Anterior cingulate cortex (tissue), 58 donors: Measurements from ENCODE around the gene GRM5.
A peak's percentile ranks its signal among the peaks of the same experiment; 100 is the strongest.

Experiments
- DNase-seq, 58 donors: peaks; one replicate each; lab custom pipeline; 2025; lab: John Stamatoyannopoulos, UW

GRM5 gene

DNA sequence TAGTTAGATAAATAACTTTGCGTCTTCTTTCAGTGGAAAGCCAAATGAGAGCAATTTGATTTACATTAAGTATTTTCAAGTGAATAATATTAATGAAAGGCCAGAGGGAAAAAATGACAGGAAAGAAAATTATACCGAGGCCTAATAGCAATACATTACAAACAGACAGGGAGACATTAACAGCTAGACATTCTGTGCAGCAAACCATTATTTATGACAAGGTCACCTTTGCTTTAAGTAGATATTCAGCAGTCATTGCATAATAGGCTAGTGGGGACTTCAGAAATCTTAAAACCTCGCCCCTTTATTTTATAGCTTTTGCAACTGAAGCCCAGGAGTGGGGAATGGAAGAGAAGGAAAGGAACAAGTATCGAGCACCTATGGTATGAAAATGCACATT is 321.6 kb downstream of the GRM5 start:
- DNase-seq = no peak

DNA sequence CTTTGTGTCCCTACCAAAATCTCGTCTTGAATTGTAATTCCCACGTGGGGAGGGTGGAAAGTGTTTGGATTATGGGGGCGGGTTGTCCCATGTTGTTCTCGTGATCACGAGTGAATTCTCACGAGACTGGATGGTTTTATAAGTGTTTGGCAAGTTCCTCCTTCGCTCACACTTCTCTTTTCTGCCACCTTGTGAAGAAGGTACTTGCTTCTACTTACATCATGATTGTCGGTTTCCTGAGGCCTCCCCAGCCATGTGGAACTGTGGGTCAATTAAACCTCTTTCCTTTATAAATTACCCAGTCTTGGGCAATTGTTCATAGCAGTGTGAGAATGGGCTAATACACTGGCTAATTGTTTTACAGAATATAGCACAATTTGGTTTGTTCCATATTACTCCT is 326.3 kb downstream of the GRM5 start:
- no peak for DNase-seq

DNA sequence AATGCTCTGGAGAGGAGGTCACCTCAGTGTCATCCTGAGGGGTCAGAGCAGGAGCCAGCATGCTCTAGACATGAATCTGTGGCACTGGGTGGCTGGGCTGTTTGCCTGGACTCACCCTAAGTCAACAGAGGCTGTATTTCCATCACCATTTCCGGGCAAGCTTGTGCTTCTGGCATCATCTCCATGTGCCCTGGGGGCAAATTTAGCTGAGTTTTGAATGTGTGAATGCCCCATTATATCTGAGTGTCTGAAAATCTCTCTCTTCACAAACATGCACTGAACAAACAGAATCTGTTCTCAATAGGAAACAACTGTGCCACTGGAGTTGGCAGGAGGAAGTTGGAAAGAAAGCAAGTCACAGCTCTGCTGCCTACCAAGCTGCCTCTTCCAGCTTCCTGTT is 356.2 kb downstream of the GRM5 start:
- peak in 52 of 58 donors; percentile 7 to 90 (median 52) for DNase-seq

GRCh38 chr11:88704485-88704884 is 361.3 kb downstream of the GRM5 start:
- DNase-seq = no peak

DNA sequence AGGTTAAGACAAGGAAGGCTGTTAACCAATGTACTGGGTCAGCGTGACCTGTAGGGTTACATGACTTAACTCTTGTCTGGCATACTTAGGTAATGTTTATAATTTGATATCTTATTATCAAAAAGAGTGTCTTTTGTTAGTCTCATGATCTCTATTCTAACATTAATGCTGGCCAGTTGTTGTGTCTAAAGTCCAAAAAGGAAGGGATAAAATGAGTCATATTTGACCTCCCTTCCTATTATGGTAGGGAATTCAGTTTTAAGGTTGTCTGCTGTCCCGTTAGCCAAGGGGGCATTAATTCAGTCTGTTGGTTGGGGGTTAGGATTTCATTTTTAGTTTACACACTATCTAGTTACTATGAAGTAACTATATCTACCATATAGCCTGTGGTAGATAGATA is 364.0 kb downstream of the GRM5 start:
- no peak for DNase-seq

DNA sequence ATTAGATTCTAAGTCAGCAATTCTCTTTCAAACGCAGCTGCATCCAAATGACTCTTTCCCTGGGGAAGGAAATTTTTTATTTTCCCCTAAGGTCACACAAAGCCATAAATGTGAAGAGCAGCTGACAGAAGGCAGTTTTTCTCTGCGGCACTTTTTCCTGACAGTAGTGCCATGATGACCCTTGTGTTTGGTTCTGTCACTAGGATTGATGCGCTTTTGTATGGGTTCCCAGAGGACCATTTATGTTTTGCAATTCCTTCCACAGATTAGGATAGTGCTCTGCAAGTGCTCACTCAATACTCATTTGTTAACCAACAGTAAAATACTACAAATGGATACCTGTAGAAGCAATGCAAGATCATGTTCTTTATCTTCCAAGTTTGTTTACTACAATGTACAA is 368.6 kb downstream of the GRM5 start:
- DNase-seq = no peak

GRCh38 chr11:88695689-88696414 is 369.9 kb downstream of the GRM5 start:
- peak in 3 of 58 donors; percentile 1 to 2 (median 2) for DNase-seq

GRCh38 chr11:88692306-88693086 is 373.3 kb downstream of the GRM5 start:
- DNase-seq = no peak

DNA sequence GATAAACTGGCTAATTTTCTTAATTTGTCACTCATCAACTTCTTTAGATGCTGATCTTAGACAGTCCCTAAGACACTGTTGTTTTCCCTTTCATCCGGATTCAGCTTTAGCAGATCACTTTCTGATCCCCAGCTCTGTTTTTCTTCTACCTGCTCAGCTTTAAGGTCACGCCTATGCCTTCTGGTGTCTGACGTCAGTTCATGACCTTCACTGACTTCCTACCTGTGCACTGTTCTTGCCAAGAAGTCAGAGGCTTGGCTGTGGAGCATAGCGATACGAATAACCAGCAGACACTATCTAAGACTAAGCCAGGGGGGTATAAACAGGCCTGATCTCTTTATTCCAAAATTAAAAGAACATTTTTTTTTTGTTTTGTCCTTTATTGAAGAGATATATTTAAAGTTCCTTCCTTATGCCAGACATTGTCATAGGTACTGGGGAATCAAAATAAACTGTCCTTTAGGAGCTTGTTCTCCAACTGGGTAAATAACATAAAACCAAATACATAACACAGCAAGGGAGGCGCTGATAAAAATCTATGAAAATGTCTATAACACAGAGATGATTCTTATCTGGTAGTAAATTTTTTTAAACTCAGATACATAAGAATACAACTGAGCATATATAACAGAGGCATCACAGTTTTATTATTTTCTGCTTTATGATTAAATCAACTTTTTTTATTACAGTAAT is 376.1 kb downstream of the GRM5 start:
- DNase-seq = no peak

- no peak for DNase-seq
These were observed 382.8 kb downstream of the GRM5 start for GRCh38 chr11:88683024-88683423.

DNA sequence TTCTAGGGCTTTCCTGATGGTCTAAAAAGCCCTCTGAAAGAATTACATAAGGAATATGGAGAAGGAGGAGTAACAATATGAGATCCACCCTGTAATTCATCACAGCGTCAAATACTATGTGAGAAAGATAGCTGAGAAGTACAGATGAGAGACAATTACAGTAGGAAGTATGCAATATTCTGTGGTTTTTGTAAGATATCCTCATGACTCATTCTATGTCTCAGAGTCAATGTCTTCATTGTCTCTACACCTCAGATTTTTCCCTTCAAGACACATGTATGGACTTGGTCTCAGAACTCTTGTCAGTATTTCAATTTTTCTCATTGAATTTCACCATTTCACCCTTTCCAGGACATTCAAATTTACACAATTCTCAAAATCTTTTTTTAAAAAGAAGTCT is 385.0 kb downstream of the GRM5 start:
- no peak for DNase-seq

- no peak for DNase-seq
These were observed 399.4 kb downstream of the GRM5 start for GRCh38 chr11:88666364-88666763.

GRCh38 chr11:88657076-88657738 is 408.6 kb downstream of the GRM5 start:
- DNase-seq = no peak

- no peak for DNase-seq
These were observed 409.5 kb downstream of the GRM5 start for GRCh38 chr11:88656283-88656682.

DNA sequence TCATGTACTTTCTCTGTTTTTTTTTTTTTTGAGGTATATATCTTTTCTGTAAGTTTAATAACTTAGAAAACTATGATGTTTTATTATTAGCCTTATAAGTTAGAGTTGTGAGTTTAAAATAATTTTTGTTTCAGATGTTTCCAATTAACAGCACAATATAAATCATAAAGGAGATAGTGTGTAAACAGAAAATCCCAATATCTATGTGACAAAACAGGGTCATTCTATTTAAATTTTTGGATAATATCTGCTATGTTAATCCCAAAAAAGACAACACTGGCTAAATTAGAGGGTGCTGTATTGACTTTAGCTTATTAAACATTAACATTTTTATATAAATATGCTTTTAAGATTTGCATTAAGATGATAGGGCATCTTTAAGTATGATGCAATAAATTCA is 410.1 kb downstream of the GRM5 start:
- DNase-seq = no peak

GRCh38 chr11:88655196-88655595 is 410.6 kb downstream of the GRM5 start:
- DNase-seq = peak in 1 of 58 donors; percentile 15

DNA sequence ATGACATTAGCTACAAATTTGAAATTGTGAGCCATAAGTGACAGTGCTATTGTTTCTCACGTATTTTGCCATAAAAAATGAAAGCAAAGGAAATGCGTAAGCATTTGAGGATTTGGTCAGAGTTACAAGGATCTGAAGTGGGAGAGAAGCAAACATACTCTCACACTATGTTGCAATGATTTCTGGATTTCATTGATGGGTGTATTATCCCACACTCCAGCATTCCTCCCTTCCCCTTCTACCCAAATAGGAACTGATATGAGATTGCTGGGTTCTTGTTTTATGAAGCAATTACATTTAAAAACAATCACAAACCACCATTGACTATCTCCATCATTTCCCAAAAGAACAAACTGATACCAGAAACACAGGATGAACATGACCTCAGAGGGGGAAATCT is 414.2 kb downstream of the GRM5 start:
- no peak for DNase-seq

DNA sequence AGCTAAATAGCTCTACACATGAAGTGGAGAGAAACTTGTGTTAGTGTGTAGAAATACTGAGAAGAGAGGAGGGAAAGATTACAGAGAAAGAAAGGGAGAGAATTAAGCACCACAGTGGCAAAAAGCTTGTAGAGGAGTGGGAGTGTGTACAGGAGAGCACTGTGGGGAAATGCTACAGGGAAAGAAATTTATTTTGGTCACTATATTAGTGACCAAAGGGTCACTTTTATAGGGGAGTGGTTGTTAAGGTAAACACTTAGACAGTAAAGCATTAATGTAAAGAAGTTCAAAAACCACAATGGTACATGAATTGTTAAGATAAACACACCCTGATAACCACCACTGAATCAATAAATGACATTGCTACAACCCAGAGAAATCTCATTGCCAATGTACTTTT is 421.1 kb downstream of the GRM5 start:
- DNase-seq = no peak

- no peak for DNase-seq
These were observed 433.6 kb downstream of the GRM5 start for GRCh38 chr11:88632163-88632562.

DNA sequence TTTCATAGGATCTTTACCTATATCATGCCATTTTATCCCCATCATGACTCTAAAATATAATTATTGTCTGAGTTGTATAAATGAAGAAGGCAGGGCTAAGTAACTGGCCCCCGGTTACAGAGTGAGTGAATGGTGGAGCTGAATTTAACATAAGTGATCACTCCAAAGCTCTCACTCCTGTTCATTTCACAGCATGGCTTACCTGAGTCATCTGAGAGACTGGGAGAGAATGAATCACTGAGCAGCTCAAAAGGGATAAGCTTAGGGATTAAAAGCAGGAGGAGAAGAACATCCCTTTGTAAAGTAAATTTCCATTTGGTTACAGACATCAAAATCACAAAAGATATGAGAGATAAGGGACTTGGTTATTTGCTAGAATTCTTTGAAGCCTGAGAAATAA is 434.3 kb downstream of the GRM5 start:
- DNase-seq = no peak

GRCh38 chr11:88629496-88629895 is 436.3 kb downstream of the GRM5 start:
- no peak for DNase-seq
